ENCODE measurements around the gene PAXX. TPM values are rescaled to one million over a fixed set of nuclear protein-coding genes. Genes with fewer than 3 reads are reported as not detected.

The PAXX gene
- total and polyA plus RNA-seq, 2 donors (not counting 1 experiment from before 2014, with no cell fraction given) = 74.8 to 167 TPM

DNA sequence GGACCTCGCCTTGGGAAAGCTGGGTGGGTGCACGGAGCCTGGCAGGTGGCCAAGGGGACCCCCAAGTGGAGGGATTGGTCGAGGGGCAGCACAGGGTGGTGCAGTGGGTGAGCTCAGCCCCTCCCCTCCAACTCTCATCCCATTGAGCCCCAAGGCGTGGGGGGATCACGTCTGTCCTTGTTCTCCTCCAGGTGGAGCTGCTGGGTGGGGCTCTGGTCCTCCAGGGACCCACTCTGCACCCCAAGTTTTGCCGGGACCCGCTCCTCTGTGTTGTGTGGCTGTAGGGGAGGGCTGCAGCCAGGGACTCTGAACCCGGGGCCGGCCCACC is 43.2 kb downstream of the PAXX start:
- ATAC-seq (ENCODE audit: low read depth) = no peak
- H3K4me3 Mint-ChIP-seq = no peak overlapping the region
- H3K27me3 Mint-ChIP-seq = no peaks in the 10 kb centered on the region
- no peaks in the 10 kb centered on the region for H4K20me1 ChIP-seq (ENCODE audit: control insufficient read depth, insufficient read depth, low read length, poor library complexity, severe bottlenecking)
- peaks cover 42% of the 10 kb centered on the region for H3K4me1 Mint-ChIP-seq
- H3K27me3 ChIP-seq (replicated peaks in 1 of 4; ENCODE audit: control extremely low read depth in 1 of 4, control insufficient read depth in 3 of 4, insufficient read depth in 4 of 4, low read length in 3 of 4) = peaks cover 0 to 6% (median 0%) of the 10 kb centered on the region in 4 experiments
- ChIA-PET POLR2A (interaction anchor here (0.6 to 1.4 kb wide), 6 partner anchors 24 to 272 kb away, joined by 3 to 6 read pairs (median 3); partner anchors contain the start of gene PAXX), CTCF (interaction anchor here (0.6 to 3.9 kb wide), 63 partner anchors 9 to 544 kb away, joined by 3 to 106 read pairs (median 4); partner anchors contain the start of genes AJM1, C8G, CLIC3 and DPP7)
- WGBS (ENCODE audit: insufficient coverage) = 20% methylated on average over 4 of the region's 9 CpGs
- H2AFZ ChIP-seq (ENCODE audit: insufficient read depth, low read depth, low read length, poor library complexity, severe bottlenecking) = no peak overlapping the region
- H3K27ac Mint-ChIP-seq = peak overlapping the region; percentile 86
- no peak for DNase-seq
- no peak overlapping the region for H3K27ac ChIP-seq (ENCODE audit: low read length in 2 of 2)
- intact Hi-C loops (cut with micrococcal nuclease) = loop anchor here (1.0 to 2.0 kb wide), 3 partner anchors 31 to 248 kb away; partner anchors contain the start of gene AJM1
- H3K79me2 ChIP-seq (ENCODE audit: control insufficient read depth, insufficient read depth, low read length) = peaks cover 12% of the 10 kb centered on the region
- peak overlapping the region; percentile 82 for H3K4me2 ChIP-seq (replicated peaks; ENCODE audit: low read depth, low read length, poor library complexity, severe bottlenecking)
- peaks cover 0 to 8% (median 0%) of the 10 kb centered on the region in 3 donors for H3K9me3 ChIP-seq (ENCODE audit: control extremely low read depth in 1 of 3, control insufficient read depth in 2 of 3, insufficient read depth in 1 of 3, low read length in 2 of 3)
- H3K4me1 ChIP-seq (ENCODE audit: control insufficient read depth in 2 of 2, insufficient read depth in 2 of 2, low read length in 2 of 2) = peaks cover 46 to 50% of the 10 kb centered on the region in 2 donors
- TF ChIP-seq EZH2 (IDR thresholded peaks at IDR 0.05; ENCODE audit: borderline replicate concordance, insufficient read depth, low read depth, low read length, poor library complexity, severe bottlenecking) = no peak
- TF ChIP-seq, protein P1, sequence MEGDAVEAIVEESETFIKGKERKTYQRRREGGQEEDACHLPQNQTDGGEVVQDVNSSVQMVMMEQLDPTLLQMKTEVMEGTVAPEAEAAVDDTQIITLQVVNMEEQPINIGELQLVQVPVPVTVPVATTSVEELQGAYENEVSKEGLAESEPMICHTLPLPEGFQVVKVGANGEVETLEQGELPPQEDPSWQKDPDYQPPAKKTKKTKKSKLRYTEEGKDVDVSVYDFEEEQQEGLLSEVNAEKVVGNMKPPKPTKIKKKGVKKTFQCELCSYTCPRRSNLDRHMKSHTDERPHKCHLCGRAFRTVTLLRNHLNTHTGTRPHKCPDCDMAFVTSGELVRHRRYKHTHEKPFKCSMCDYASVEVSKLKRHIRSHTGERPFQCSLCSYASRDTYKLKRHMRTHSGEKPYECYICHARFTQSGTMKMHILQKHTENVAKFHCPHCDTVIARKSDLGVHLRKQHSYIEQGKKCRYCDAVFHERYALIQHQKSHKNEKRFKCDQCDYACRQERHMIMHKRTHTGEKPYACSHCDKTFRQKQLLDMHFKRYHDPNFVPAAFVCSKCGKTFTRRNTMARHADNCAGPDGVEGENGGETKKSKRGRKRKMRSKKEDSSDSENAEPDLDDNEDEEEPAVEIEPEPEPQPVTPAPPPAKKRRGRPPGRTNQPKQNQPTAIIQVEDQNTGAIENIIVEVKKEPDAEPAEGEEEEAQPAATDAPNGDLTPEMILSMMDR (IDR thresholded peaks at IDR 0.05) = peak; percentile 60
- no peak overlapping the region for H3K9ac ChIP-seq (ENCODE audit: low read length)
- no peak overlapping the region for H3K4me3 ChIP-seq (ENCODE audit: control extremely low read depth in 1 of 5, extremely low read depth in 1 of 5, insufficient read depth in 1 of 5, low read depth in 2 of 5, low read length in 4 of 5)
- no peaks in the 10 kb centered on the region for H3K9me3 Mint-ChIP-seq (ENCODE audit: insufficient read depth)
- no peaks in the 10 kb centered on the region for H3K36me3 ChIP-seq (replicated peaks in 1 of 2; ENCODE audit: control extremely low read depth in 1 of 2, control insufficient read depth in 1 of 2, extremely low read depth in 1 of 2, insufficient read depth in 2 of 2, low read length in 1 of 2)

DNA sequence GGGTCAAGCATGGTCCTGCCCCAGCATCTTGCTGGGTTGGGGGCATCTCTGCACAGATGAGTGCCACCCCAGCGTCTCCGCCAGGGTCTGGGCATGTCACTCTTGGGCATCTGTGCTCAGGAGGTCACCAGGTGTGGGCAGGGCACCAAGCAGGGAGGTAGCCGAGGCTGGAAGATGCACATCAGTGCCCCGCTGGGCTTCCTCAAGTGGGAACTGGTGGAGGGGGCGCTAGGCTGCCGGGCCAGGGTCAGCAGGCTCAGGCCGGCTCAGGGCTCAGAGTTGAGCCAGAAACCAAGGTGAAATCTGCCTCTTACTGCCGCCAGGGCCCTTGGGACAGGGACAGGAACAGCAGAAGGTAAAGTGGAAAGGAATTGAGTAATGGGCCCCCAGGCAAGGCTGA is 43.7 kb downstream of the PAXX start:
- H3K9me3 ChIP-seq (ENCODE audit: control extremely low read depth in 1 of 3, control insufficient read depth in 2 of 3, insufficient read depth in 1 of 3, low read length in 2 of 3) = peaks cover 0 to 8% (median 0%) of the 10 kb centered on the region in 3 donors
- H3K79me2 ChIP-seq (ENCODE audit: control insufficient read depth, insufficient read depth, low read length) = peaks cover 11% of the 10 kb centered on the region
- Mint-ChIP-seq H3K27ac (no peak overlapping the region), H3K27me3 (no peaks in the 10 kb centered on the region), H3K9me3 (ENCODE audit: insufficient read depth) (no peaks in the 10 kb centered on the region), H3K4me1 (peaks cover 37% of the 10 kb centered on the region), H3K4me3 (no peak overlapping the region)
- TF ChIP-seq, protein P1 (IDR thresholded peaks at IDR 0.05) = no peak
- TF ChIP-seq EZH2 (IDR thresholded peaks at IDR 0.05; ENCODE audit: borderline replicate concordance, insufficient read depth, low read depth, low read length, poor library complexity, severe bottlenecking) = no peak
- DNase-seq = no peak
- POLR2A ChIA-PET = no interaction called here
- no peak overlapping the region for H3K4me2 ChIP-seq (replicated peaks; ENCODE audit: low read depth, low read length, poor library complexity, severe bottlenecking)
- H3K36me3 ChIP-seq (replicated peaks in 1 of 2; ENCODE audit: control extremely low read depth in 1 of 2, control insufficient read depth in 1 of 2, extremely low read depth in 1 of 2, insufficient read depth in 2 of 2, low read length in 1 of 2) = no peaks in the 10 kb centered on the region
- ATAC-seq (ENCODE audit: low read depth) = no peak
- CTCF ChIA-PET = interaction anchor here (0.6 to 3.9 kb wide), 45 partner anchors 10 to 293 kb away, joined by 3 to 106 read pairs (median 5); partner anchors contain the start of genes AJM1, C8G, CLIC3 and FBXW5
- WGBS (ENCODE audit: insufficient coverage) = 97% methylated on average over 8 of the region's 8 CpGs
- H4K20me1 ChIP-seq (ENCODE audit: control insufficient read depth, insufficient read depth, low read length, poor library complexity, severe bottlenecking) = no peaks in the 10 kb centered on the region
- intact Hi-C loops (cut with micrococcal nuclease) = loop anchor here (1.0 to 2.0 kb wide), 3 partner anchors 32 to 249 kb away; partner anchors contain the start of gene AJM1
- peaks cover 0 to 6% (median 0%) of the 10 kb centered on the region in 4 experiments for H3K27me3 ChIP-seq (replicated peaks in 1 of 4; ENCODE audit: control extremely low read depth in 1 of 4, control insufficient read depth in 3 of 4, insufficient read depth in 4 of 4, low read length in 3 of 4)
- H3K4me3 ChIP-seq (ENCODE audit: control extremely low read depth in 1 of 5, extremely low read depth in 1 of 5, insufficient read depth in 1 of 5, low read depth in 2 of 5, low read length in 4 of 5) = no peak overlapping the region
- H2AFZ ChIP-seq (ENCODE audit: insufficient read depth, low read depth, low read length, poor library complexity, severe bottlenecking) = no peak overlapping the region
- peaks cover 41 to 45% of the 10 kb centered on the region in 2 donors for H3K4me1 ChIP-seq (ENCODE audit: control insufficient read depth in 2 of 2, insufficient read depth in 2 of 2, low read length in 2 of 2)
- no peak overlapping the region for H3K27ac ChIP-seq (ENCODE audit: low read length in 2 of 2)
- no peak overlapping the region for H3K9ac ChIP-seq (ENCODE audit: low read length)
